Keratinocyte (primary cell): ENCODE measurements around the gene RASD2. TPM values are rescaled to one million over a fixed set of nuclear protein-coding genes. Genes with fewer than 3 reads are reported as not detected.

Source experiments
- DNase-seq: peaks from one replicate; pipeline ENCODE4 v3.0.0-alpha.2; 2011; ENCODE audit warnings: low read depth, missing footprints, low spot score
- FAIRE-seq: peaks from 2 replicates; lab custom pipeline; 2011; peaks lifted over from hg19 to GRCh38; lab: Jason Lieb, UNC
- H2AFZ ChIP-seq: 2 replicates; pipeline ENCODE4 v1.6.0; 2012; ENCODE audit warnings: low read length, control low read depth, inconsistent platforms; ENCODE audit not compliant: control insufficient read depth
- H3K27ac ChIP-seq: 2 replicates; pipeline ENCODE4 v1.5.1; 2011; ENCODE audit warnings: low read length; ENCODE audit not compliant: control insufficient read depth, insufficient read depth
- H3K27me3 ChIP-seq: 3 replicates; pipeline ENCODE4 v1.6.0; 2011; ENCODE audit warnings: low read length; ENCODE audit not compliant: control insufficient read depth, insufficient read depth; ENCODE audit errors: extremely low read depth
- H3K36me3 ChIP-seq, 2 experiments: 2 replicates in 1 of 2; 3 replicates in 1 of 2; pipeline ENCODE4 v1.5.1; 2011; ENCODE audit warnings: low read length in 2 of 2, mild to moderate bottlenecking in 1 of 2; ENCODE audit not compliant: control insufficient read depth in 2 of 2, insufficient read depth in 2 of 2; ENCODE audit errors: extremely low read depth in 1 of 2
- H3K4me1 ChIP-seq: 3 replicates; pipeline ENCODE4 v1.5.1; 2011; ENCODE audit warnings: low read length; ENCODE audit not compliant: control insufficient read depth, insufficient read depth; ENCODE audit errors: extremely low read depth
- H3K4me2 ChIP-seq: 3 replicates; pipeline ENCODE4 v1.6.0; 2011; ENCODE audit warnings: low read depth, low read length; ENCODE audit not compliant: control insufficient read depth, insufficient read depth; ENCODE audit errors: extremely low read depth
- H3K4me3 ChIP-seq, 3 experiments: fragments of 200-600 bp in 1 of 3; sonication (generic) in 1 of 3; 2 replicates in 2 of 3; 3 replicates in 1 of 3; pipeline ENCODE4 v1.5.1; 2011 to 2016; ENCODE audit warnings: low read length in 3 of 3, mild to moderate bottlenecking in 3 of 3, control low read depth in 2 of 3, inconsistent platforms in 1 of 3, low read depth in 1 of 3, mixed read lengths in 1 of 3, mixed run types in 1 of 3, moderate library complexity in 1 of 3; ENCODE audit not compliant: control insufficient read depth in 2 of 3, insufficient read depth in 2 of 3; ENCODE audit errors: extremely low read depth in 1 of 3
- H3K79me2 ChIP-seq: 2 replicates; pipeline ENCODE4 v1.6.0; 2012; ENCODE audit warnings: low read length; ENCODE audit not compliant: control insufficient read depth, insufficient read depth
- H3K9ac ChIP-seq: 3 replicates; pipeline ENCODE4 v1.6.0; 2011; ENCODE audit warnings: low read length; ENCODE audit not compliant: control insufficient read depth, insufficient read depth; ENCODE audit errors: extremely low read depth
- H3K9me1 ChIP-seq: 3 replicates; pipeline ENCODE4 v1.6.0; 2011; ENCODE audit warnings: low read length; ENCODE audit not compliant: control insufficient read depth, insufficient read depth; ENCODE audit errors: extremely low read depth
- H3K9me3 ChIP-seq: 2 replicates; pipeline ENCODE4 v1.5.1; 2012; ENCODE audit warnings: low read depth, low read length; ENCODE audit not compliant: control insufficient read depth
- H4K20me1 ChIP-seq: 3 replicates; pipeline ENCODE4 v1.6.0; 2011; ENCODE audit warnings: low read length; ENCODE audit not compliant: control insufficient read depth, insufficient read depth; ENCODE audit errors: extremely low read depth
- EZH2 ChIP-seq: IDR thresholded peaks from one replicate; pipeline ENCODE4 v1.6.1; 2012; ENCODE audit warnings: inconsistent platforms, mild to moderate bottlenecking, low read length, moderate library complexity
- dilution Hi-C: fragments of 300-500 bp; cut with MboI; formaldehyde crosslinking; loops from one replicate; pipeline ENCODE4 v1.7.0; 2020; ENCODE audit warnings: low sequenced_read_pairs; ENCODE audit not compliant: extremely low pct_ligation_motif_present
- polyA plus RNA-seq, 5 experiments: library from polyadenylated mRNA; depleted of rRNA in 3 of 5; stranded (reverse) in 3 of 5; stranded (forward) in 1 of 5; unstranded in 1 of 5; fragments of >200 nt; gene quantifications; 1 replicate in 1 of 5; 2 replicates in 3 of 5; 3 replicates in 1 of 5; pipeline versions ENCODE4 v1.2.1 to v1.2.3, GENCODE V29; 2011 to 2012; ENCODE audit warnings: missing spikeins in 2 of 5, low read depth in 1 of 5, low replicate concordance in 1 of 5
- TF ChIP-seq, protein P1 (sequence below), 3 experiments: IDR thresholded peaks in 1 of 3; conservative IDR thresholded peaks in 1 of 3; optimal IDR thresholded peaks in 1 of 3; 2 replicates in 2 of 3; 3 replicates in 1 of 3; pipeline versions ENCODE3 to v1.5.1; 2011; ENCODE audit warnings: low read length in 3 of 3, mild to moderate bottlenecking in 3 of 3, moderate library complexity in 2 of 3, control low read depth in 1 of 3, inconsistent platforms in 1 of 3; ENCODE audit not compliant: insufficient read depth in 2 of 3; ENCODE audit errors: extremely low read depth in 1 of 3

Gene RASD2
- polyA plus RNA-seq, 1 donor (not counting 4 experiments of a cell fraction or from before 2014, with no cell fraction given): 0.03 TPM

GRCh38 chr22:35564975-35565867 lies 24.6 kb downstream of the RASD2 start:
- Histone ChIP-seq H3K27ac (no peak overlapping the region), H3K9me1 (no peaks in the 10 kb centered on the region), H3K36me3 (no peaks in the 10 kb centered on the region), H3K9me3 (no peaks in the 10 kb centered on the region), H3K4me1 (peaks cover 16% of the 10 kb centered on the region), H3K9ac (no peak overlapping the region), H4K20me1 (no peaks in the 10 kb centered on the region), H3K4me2 (no peak overlapping the region), H3K27me3 (peaks cover 23% of the 10 kb centered on the region), H2AFZ (no peak overlapping the region), H3K4me3 (no peak overlapping the region), H3K79me2 (no peaks in the 10 kb centered on the region)
- DNase-seq (no peak), FAIRE-seq (peak; percentile 29)
- dilution Hi-C loops: no loop called here
- TF ChIP-seq EZH2: no peak
- TF ChIP-seq, protein P1, sequence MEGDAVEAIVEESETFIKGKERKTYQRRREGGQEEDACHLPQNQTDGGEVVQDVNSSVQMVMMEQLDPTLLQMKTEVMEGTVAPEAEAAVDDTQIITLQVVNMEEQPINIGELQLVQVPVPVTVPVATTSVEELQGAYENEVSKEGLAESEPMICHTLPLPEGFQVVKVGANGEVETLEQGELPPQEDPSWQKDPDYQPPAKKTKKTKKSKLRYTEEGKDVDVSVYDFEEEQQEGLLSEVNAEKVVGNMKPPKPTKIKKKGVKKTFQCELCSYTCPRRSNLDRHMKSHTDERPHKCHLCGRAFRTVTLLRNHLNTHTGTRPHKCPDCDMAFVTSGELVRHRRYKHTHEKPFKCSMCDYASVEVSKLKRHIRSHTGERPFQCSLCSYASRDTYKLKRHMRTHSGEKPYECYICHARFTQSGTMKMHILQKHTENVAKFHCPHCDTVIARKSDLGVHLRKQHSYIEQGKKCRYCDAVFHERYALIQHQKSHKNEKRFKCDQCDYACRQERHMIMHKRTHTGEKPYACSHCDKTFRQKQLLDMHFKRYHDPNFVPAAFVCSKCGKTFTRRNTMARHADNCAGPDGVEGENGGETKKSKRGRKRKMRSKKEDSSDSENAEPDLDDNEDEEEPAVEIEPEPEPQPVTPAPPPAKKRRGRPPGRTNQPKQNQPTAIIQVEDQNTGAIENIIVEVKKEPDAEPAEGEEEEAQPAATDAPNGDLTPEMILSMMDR (optimal IDR thresholded peaks at IDR 0.05 in 1 of 3, IDR thresholded peaks at IDR 0.05 in 1 of 3, conservative IDR thresholded peaks at IDR 0.05 in 1 of 3; ENCODE audit: extremely low read depth in 1 of 3, insufficient read depth in 2 of 3, low read length in 3 of 3): no peak

GRCh38 chr22:35567351-35568141 lies 26.9 kb downstream of the RASD2 start:
- Histone ChIP-seq H3K4me2 (no peak overlapping the region), H3K27ac (no peak overlapping the region), H3K9me3 (no peaks in the 10 kb centered on the region), H3K9me1 (no peaks in the 10 kb centered on the region), H3K9ac (no peak overlapping the region), H2AFZ (no peak overlapping the region), H3K4me3 (no peak overlapping the region), H3K36me3 (no peaks in the 10 kb centered on the region), H3K27me3 (peaks cover 18% of the 10 kb centered on the region), H3K4me1 (peaks cover 11% of the 10 kb centered on the region), H4K20me1 (no peaks in the 10 kb centered on the region), H3K79me2 (no peaks in the 10 kb centered on the region)
- FAIRE-seq (no peak), DNase-seq (no peak)
- dilution Hi-C loops: no loop called here
- no peak for TF ChIP-seq EZH2
- TF ChIP-seq, protein P1 (optimal IDR thresholded peaks at IDR 0.05 in 1 of 3, IDR thresholded peaks at IDR 0.05 in 1 of 3, conservative IDR thresholded peaks at IDR 0.05 in 1 of 3; ENCODE audit: extremely low read depth in 1 of 3, insufficient read depth in 2 of 3, low read length in 3 of 3): no peak
